ENCODE measurements around the gene MAP4K5. TPM values are rescaled to one million over a fixed set of nuclear protein-coding genes. Genes with fewer than 3 reads are reported as not detected.

MAP4K5 gene
- total RNA-seq, 1 experiment from 2014 or later: 42.8 TPM

DNA sequence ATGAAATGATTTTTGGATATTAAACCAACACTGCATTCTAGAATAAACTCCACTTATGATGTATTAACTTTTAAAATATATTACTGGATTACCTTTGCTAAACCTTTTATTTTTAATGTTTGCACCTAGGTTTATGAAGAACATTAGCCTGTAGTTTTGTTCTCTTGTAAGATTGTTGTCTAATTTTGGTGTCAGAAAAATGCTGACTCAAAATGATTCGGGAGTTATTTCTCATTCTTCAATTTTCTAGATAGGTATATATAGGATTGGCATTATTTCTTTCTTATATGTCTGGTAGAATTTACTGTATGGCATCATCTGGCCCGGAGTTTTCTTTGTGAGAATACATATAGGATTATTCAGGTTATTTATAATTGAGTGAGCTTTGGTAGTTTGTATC is 54.6 kb downstream of the MAP4K5 start:
- DNase-seq (ENCODE audit: low spot score) (no peak), ATAC-seq (no peak)
- POLR2A ChIA-PET: no interaction called here
- CTCF ChIA-PET: no interaction called here
- no peak overlapping the region for H3K4me3 Mint-ChIP-seq
- no peaks in the 10 kb centered on the region for H3K9me3 Mint-ChIP-seq
- no peaks in the 10 kb centered on the region for H3K4me1 Mint-ChIP-seq
- H3K27me3 Mint-ChIP-seq (ENCODE audit: low read depth): no peaks in the 10 kb centered on the region
- TF ChIP-seq, protein P1, sequence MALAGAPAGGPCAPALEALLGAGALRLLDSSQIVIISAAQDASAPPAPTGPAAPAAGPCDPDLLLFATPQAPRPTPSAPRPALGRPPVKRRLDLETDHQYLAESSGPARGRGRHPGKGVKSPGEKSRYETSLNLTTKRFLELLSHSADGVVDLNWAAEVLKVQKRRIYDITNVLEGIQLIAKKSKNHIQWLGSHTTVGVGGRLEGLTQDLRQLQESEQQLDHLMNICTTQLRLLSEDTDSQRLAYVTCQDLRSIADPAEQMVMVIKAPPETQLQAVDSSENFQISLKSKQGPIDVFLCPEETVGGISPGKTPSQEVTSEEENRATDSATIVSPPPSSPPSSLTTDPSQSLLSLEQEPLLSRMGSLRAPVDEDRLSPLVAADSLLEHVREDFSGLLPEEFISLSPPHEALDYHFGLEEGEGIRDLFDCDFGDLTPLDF (CRISPR knock-in tag; IDR thresholded peaks at IDR 0.05): no peak
- TF ChIP-seq ZNF219 (CRISPR knock-in tag; IDR thresholded peaks at IDR 0.05; ENCODE audit: borderline replicate concordance) (no peak), PRRX2 (CRISPR knock-in tag; IDR thresholded peaks at IDR 0.05) (no peak), ZNF138 (CRISPR knock-in tag; conservative IDR thresholded peaks at IDR 0.05) (no peak), GABPB1 (CRISPR knock-in tag; IDR thresholded peaks at IDR 0.05) (no peak), FOXK1 (CRISPR knock-in tag; IDR thresholded peaks at IDR 0.05) (no peak), SMAD4 (CRISPR knock-in tag; IDR thresholded peaks at IDR 0.05) (no peak), ZBTB21 (CRISPR knock-in tag; IDR thresholded peaks at IDR 0.05; ENCODE audit: borderline replicate concordance) (no peak)
- TF ChIP-seq, protein P2, sequence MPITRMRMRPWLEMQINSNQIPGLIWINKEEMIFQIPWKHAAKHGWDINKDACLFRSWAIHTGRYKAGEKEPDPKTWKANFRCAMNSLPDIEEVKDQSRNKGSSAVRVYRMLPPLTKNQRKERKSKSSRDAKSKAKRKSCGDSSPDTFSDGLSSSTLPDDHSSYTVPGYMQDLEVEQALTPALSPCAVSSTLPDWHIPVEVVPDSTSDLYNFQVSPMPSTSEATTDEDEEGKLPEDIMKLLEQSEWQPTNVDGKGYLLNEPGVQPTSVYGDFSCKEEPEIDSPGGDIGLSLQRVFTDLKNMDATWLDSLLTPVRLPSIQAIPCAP (CRISPR knock-in tag; IDR thresholded peaks at IDR 0.05): no peak
- peaks cover 20% of the 10 kb centered on the region for H3K36me3 Mint-ChIP-seq
- no peak overlapping the region for H3K27ac Mint-ChIP-seq

DNA sequence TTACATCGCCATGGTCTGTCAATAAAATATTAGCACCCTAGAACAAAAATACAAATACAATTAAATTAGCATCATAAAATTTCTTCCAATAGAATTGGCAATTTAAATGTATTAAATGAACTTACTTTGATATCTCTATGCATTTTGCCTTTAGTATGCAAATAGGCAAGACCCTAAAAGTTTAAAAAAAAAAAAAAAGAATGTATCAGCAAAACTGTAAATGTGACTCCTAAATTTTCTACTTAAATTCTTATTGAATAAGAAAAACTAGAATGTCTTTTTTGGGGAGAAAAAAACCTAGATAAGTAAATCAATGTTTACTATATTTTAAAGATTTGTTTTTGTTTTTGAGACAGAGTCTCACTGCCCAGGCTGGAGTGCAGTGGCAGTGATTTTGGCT is 56.2 kb downstream of the MAP4K5 start:
- DNase-seq (ENCODE audit: low spot score) (no peak), ATAC-seq (no peak)
- no peak overlapping the region for H3K27ac Mint-ChIP-seq
- no peaks in the 10 kb centered on the region for H3K27me3 Mint-ChIP-seq (ENCODE audit: low read depth)
- no peak overlapping the region for H3K4me3 Mint-ChIP-seq
- H3K9me3 Mint-ChIP-seq: peaks cover 10% of the 10 kb centered on the region
- CTCF ChIA-PET: no interaction called here
- POLR2A ChIA-PET: no interaction called here
- no peaks in the 10 kb centered on the region for H3K4me1 Mint-ChIP-seq
- TF ChIP-seq SP1 (CRISPR knock-in tag; conservative IDR thresholded peaks at IDR 0.05): no peak
- no peak for TF ChIP-seq JUN (CRISPR knock-in tag; IDR thresholded peaks at IDR 0.05)
- TF ChIP-seq MXD4 (CRISPR knock-in tag; IDR thresholded peaks at IDR 0.05; ENCODE audit: borderline replicate concordance): no peak
- TF ChIP-seq GRHL2 (CRISPR knock-in tag; IDR thresholded peaks at IDR 0.05; ENCODE audit: insufficient replicate concordance, severe bottlenecking): no peak
- TF ChIP-seq, protein P3, sequence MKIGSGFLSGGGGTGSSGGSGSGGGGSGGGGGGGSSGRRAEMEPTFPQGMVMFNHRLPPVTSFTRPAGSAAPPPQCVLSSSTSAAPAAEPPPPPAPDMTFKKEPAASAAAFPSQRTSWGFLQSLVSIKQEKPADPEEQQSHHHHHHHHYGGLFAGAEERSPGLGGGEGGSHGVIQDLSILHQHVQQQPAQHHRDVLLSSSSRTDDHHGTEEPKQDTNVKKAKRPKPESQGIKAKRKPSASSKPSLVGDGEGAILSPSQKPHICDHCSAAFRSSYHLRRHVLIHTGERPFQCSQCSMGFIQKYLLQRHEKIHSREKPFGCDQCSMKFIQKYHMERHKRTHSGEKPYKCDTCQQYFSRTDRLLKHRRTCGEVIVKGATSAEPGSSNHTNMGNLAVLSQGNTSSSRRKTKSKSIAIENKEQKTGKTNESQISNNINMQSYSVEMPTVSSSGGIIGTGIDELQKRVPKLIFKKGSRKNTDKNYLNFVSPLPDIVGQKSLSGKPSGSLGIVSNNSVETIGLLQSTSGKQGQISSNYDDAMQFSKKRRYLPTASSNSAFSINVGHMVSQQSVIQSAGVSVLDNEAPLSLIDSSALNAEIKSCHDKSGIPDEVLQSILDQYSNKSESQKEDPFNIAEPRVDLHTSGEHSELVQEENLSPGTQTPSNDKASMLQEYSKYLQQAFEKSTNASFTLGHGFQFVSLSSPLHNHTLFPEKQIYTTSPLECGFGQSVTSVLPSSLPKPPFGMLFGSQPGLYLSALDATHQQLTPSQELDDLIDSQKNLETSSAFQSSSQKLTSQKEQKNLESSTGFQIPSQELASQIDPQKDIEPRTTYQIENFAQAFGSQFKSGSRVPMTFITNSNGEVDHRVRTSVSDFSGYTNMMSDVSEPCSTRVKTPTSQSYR (CRISPR knock-in tag; IDR thresholded peaks at IDR 0.05): no peak
- no peak for TF ChIP-seq RELA (CRISPR knock-in tag; IDR thresholded peaks at IDR 0.05; ENCODE audit: borderline replicate concordance)
- TF ChIP-seq TEAD1 (CRISPR knock-in tag; IDR thresholded peaks at IDR 0.05): no peak
- TF ChIP-seq, protein P4, sequence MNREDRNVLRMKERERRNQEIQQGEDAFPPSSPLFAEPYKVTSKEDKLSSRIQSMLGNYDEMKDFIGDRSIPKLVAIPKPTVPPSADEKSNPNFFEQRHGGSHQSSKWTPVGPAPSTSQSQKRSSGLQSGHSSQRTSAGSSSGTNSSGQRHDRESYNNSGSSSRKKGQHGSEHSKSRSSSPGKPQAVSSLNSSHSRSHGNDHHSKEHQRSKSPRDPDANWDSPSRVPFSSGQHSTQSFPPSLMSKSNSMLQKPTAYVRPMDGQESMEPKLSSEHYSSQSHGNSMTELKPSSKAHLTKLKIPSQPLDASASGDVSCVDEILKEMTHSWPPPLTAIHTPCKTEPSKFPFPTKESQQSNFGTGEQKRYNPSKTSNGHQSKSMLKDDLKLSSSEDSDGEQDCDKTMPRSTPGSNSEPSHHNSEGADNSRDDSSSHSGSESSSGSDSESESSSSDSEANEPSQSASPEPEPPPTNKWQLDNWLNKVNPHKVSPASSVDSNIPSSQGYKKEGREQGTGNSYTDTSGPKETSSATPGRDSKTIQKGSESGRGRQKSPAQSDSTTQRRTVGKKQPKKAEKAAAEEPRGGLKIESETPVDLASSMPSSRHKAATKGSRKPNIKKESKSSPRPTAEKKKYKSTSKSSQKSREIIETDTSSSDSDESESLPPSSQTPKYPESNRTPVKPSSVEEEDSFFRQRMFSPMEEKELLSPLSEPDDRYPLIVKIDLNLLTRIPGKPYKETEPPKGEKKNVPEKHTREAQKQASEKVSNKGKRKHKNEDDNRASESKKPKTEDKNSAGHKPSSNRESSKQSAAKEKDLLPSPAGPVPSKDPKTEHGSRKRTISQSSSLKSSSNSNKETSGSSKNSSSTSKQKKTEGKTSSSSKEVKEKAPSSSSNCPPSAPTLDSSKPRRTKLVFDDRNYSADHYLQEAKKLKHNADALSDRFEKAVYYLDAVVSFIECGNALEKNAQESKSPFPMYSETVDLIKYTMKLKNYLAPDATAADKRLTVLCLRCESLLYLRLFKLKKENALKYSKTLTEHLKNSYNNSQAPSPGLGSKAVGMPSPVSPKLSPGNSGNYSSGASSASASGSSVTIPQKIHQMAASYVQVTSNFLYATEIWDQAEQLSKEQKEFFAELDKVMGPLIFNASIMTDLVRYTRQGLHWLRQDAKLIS (CRISPR knock-in tag; IDR thresholded peaks at IDR 0.05; ENCODE audit: borderline replicate concordance): no peak
- H3K36me3 Mint-ChIP-seq: peaks cover 36% of the 10 kb centered on the region
